T-helper 22 cell (primary cell): ENCODE measurements around the gene MREG.
"Not testable (repeated sequence)": the region's sequence is repeated elsewhere in the genome, so short reads cannot be mapped to it uniquely, and the experiment has no call there.

ENCODE experiments used
- DNase-seq: peaks from one replicate; pipeline ENCODE4 v3.0.0-alpha.2; 2020; ENCODE audit warnings: low read depth

The MREG gene

DNA sequence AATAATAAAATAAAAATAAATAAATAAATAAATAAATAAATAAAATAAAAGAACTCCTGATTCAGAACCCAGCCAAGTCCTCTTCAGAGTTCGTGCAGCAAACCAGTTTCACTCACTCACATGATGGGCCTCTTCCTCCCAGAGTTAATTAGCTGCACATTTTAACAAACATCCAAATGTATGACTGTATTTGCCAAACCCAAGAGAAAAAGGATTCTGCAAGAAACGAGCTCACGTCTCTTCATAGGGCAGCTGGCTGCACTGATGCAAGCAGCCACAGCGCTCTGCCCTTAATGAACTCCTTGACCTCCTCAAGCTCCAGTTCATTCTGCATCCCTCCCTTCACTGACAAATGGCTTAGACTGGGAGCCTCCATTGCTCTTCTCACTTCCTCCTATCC, 55.1 kb downstream of the MREG start:
- DNase-seq, result no peak

DNA sequence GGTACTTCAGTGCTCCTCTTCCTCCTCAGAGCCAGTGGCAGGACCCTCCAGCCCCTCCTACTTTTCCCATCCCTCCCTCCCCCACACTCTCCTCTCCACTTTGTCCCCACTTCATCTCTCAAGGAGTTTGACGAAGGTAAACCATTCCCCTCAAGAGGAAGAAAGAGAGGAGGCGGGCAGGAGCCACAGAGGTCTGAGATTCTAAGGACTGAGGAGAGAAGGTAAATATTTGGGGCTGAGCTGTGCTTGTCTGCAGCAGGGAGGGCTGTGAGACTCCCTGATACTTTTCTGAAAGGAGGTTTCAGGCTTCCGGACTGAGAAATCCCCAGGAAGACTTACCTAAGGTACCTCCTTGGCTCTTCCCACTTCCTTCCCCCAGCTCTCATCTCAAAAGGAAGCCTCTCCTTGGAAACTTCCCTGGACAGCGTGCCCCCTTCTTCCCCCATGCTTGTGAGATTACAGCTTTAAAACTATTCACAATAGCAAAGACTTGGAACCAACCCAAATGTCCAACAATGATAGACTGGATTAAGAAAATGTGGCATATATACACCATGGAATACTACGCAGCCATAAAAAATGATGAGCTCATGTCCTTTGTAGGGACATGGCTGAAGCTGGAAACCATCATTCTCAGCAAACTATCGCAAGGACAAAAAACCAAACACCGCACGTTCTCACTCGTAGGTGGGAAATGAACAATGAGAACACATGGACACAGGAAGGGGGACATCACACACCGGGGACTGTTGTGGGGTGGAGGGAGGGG, 55.8 kb downstream of the MREG start:
- DNase-seq, result not testable (repeated sequence)

DNA sequence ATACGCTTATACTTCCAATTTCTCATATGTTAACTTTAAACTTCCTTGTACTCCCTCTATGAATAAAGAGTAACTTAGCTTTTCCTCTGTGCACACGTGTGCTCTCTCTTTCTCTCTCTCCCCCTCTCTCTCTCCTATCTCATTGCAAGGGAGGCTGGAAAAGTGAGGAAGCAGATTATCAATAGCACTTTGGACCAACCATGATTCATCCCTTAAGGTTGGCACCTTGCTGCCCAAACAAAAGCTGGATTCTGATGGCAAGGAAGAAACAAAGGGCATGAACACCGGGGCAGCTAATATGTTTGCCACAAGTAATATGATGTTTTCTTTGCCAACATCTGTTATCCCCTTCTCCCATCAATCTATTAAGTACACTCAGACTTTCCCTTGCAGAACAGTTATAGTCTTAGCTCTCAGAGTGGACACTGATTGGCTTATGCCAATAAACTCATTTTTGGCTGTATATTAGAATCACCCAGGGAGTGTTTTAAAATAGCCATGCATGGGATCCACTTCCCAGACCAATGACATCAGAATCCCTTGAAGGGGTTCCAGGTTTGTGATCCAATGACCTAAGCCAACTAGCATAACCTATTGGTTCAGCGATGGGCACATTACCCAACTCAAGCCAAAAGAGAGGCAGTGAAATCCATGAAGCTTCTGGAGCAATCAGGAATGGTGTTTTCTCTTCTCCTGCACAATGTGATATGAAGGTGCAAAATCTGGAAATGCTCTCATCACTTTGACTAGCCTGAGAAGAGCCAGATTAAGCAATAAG, 60.3 kb downstream of the MREG start:
- DNase-seq, result no peak

DNA sequence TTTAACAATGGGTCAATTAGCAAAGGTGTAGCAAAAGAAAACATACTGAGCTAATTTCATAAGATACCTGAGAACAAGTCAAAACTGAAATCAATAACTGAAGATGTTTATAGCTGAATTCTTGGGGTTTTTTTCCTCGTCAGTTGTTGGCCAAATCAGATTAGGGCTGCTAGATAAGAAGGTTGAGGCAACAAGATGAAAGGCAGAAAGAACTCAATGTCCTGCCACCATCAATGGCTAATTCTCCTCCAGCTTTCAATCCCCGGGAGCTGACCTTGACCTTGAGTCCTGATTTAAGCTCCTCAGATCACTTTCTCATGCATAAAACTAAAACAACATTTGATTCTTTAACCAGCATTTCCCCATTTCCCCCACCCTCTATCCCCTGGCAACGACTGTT, 61.8 kb downstream of the MREG start:
- no peak for DNase-seq

DNA sequence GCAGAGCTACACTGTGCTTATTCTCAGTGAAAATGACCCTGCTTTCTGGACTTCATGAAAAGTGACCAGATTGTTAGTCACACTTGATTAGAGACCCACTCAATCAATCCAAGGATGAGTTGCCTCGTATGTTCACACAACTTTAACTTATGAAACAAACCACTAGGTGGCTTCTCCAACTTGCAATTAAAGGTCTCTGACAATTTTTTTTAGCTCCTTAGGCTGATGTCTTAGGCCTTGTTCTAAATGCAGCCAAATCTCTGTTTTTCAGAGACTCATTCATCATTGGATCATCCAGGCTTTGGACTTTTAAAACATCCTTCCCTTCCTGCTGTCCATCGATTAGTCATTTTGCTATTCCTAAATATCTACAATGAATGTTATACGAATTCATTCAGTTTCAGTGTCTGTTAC, 63.4 kb downstream of the MREG start:
- DNase-seq, result no peak

- DNase-seq, result no peak
Observed at GRCh38 chr2:215948051-215948450, 65.3 kb downstream of the MREG start.

- DNase-seq, result no peak
Observed at GRCh38 chr2:215946586-215946985, 66.8 kb downstream of the MREG start.

DNA sequence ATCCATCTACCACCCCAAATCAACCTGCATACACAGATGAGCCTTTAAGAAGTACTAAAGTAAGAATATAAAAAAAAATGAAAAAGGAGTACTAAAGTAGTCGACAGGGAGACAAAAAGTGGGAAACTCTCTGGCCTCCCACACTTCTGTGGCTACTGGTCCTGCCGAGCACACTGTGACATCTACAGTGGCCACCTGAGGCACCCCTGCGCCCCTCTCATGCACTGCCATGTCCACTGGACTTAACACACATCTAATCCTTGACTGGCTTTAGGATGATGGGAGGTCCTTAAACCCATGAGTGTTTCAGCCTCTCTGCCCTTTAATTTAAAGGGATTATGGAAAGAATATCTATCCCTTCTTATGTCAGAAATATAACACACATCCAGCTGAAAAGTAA, 71.2 kb downstream of the MREG start:
- DNase-seq, result no peak

- no peak for DNase-seq
Observed at GRCh38 chr2:215941726-215942125, 71.6 kb downstream of the MREG start.

- DNase-seq, result no peak
Observed at GRCh38 chr2:215940645-215941184, 72.6 kb downstream of the MREG start.

DNA sequence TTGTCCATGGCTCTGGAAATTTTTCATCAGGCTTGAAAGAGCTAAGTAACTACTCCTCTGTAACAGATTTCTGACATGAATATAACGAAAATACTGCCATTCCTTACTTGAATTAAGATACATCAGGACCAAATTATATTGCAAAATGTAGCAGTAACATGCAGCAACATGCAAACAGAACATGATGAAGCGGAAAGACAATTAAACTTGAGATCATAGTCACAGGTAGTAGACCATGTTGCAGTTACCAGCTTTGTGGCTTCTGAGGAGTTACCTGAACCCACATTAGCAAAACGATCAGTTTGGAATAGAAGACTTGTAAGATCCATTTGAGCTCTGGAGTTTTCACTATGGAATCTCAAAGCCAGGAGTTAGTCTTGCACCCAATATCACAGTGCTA, 76.2 kb downstream of the MREG start:
- no peak for DNase-seq

GRCh38 chr2:215933151-215933550, 80.2 kb downstream of the MREG start:
- DNase-seq, result no peak

- DNase-seq, result no peak
Observed at GRCh38 chr2:215931256-215931903, 82.0 kb downstream of the MREG start.

DNA sequence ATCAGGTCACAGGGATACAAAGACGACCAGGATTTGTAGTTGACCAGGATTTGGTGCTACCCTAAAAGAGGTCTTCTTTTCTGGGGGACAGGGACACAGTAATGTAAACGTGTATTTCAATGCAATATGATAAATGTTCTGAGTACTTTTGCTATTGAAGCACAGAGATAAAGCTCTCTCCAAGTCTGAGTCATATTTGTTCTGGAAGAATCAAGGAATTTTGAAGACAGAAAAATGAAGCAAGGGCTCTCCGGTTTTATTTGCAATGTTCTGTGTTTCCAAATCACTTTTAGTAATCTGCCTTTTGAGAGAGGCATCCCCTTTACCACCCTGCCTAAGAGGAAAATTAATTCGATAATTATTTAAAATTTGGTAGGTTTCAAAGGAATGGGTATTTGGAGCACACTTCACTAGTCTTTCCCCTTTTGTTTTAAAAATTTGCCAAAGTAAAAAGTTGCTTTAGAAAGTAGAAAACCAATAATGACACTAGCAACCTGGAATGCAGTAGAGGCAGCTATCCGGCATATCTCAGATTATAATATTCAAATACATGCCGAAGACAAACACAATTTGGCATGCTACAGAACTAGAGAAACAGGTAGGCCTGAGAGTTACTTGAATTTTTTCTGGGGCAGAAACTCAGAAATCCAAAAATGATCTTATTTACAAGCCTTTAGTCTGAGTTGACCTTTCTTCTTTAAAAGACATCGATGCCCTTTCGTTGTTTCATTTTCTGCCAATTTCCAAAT, 82.7 kb downstream of the MREG start:
- DNase-seq, result no peak

- DNase-seq, result no peak
Observed at GRCh38 chr2:215929602-215930335, 83.6 kb downstream of the MREG start.

GRCh38 chr2:215928086-215928485, 85.3 kb downstream of the MREG start:
- DNase-seq, result no peak

DNA sequence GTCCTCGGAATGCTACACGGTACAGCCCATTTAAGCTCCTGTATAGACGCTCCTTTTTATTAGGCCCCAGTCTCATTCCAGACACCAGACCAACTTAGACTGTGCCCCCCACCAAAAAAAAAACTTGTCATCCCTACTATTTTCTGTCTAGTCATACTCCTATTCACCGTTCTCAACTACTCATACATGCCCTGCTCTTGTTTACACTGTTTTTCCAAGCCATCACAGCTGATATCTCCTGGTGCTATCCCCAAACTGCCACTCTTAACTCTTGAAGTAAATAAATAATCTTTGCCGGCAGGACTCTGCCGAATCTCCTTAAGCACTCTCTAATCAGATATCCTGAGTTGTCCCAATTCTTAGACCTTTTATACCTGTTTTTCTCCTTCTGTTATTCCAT, 86.4 kb downstream of the MREG start:
- not testable (repeated sequence) for DNase-seq

DNA sequence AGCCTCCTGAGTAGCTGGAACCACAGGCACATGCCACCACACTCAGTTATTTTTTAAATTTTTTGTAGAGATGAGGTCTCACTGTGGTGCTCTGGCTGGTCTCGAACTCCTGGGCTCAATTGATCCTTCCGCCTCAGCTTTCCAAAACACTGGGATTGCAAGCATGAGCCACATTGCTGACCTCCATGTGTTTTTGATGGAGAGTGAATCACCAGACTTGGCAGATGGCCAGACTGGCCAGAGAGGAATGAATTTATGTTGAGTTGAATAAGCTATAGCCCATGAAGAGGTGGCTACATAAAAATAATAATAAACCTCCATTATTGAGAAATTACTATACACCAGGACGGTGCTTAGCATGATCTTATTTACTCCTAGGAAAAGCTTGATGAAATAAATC, 91.5 kb downstream of the MREG start:
- DNase-seq, result no peak

DNA sequence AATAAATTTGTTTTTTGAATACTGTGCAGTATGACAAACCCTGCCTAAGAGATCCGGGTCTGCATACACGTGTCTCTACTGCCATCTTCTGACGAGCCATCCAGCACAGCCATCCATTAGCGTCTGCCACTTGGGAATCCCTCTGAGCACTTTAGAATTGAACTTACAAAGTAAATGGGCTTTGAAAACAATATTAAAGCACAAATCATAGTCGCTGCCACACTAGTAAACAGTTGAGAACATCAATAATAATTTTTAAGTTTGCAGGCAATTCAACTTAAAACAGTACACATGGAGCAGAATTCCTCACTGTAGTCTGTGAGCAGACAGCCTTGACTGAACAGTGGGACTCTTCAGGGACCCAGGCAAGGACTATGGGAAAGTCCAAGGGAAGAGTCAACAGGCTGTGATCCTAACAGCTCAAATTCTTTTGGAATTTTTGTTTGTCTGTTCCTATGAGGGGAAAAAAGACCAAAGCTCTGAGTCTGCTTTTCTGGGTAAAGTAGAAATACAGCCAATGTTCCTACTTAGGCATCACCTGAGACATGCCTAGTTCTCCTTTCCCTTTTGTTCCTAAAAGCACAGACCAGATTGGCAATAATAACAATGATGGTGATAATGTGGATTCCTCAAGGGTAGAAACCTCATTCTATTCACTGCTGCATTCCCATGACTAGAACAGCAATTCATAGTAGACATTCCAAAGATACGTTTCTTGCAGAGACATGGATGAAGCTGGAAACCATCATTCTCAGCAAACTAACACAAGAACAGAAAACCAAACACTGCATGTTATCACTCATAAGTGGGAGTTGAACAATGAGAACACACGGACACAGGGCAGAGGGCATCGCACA, 92.9 kb downstream of the MREG start:
- no peak for DNase-seq

DNA sequence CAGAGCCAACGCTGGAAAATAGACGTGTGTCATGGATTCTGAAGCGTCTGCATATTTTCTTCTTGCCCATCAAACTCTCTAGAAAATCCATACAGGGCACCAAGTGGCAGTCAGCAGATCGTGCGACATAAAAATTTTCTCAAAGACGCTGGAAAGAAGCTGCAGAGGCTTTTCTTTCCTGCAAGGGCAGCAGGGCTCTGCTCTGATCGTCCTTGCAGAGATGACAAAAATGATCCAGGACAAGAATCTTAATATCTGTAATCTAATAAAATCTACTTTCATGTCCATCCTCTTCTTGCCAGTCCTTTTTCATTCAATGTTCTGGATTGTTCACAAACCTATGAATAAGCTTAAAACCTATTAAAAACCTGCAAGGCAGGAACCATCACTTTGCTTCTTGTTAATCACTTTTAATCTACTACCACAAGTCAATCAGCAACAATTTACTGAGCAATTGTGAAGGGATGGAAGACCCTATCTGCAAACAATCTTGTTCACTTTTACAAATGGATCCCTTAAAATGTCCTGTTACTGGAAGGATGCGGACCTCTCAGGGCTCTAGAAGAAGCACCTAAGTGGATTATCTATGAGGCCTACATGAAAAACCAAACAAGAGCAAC, 93.6 kb downstream of the MREG start:
- DNase-seq, result no peak
